MM.1S (cell line): ENCODE data around the gene CTTN.

ENCODE experiments used
- CTCF ChIP-seq: fragments of 300-600 bp; sonication (generic); IDR thresholded peaks from 2 replicates; pipeline ENCODE4 v1.5.1; 2016; ENCODE audit warnings: antibody characterized with exemption, low read length, mixed read lengths
- EZH2phosphoT487 ChIP-seq: fragments of 300-600 bp; sonication (generic); IDR thresholded peaks from 2 replicates; pipeline ENCODE4 v1.6.1; 2018; ENCODE audit warnings: antibody characterized with exemption, low read length

DNA sequence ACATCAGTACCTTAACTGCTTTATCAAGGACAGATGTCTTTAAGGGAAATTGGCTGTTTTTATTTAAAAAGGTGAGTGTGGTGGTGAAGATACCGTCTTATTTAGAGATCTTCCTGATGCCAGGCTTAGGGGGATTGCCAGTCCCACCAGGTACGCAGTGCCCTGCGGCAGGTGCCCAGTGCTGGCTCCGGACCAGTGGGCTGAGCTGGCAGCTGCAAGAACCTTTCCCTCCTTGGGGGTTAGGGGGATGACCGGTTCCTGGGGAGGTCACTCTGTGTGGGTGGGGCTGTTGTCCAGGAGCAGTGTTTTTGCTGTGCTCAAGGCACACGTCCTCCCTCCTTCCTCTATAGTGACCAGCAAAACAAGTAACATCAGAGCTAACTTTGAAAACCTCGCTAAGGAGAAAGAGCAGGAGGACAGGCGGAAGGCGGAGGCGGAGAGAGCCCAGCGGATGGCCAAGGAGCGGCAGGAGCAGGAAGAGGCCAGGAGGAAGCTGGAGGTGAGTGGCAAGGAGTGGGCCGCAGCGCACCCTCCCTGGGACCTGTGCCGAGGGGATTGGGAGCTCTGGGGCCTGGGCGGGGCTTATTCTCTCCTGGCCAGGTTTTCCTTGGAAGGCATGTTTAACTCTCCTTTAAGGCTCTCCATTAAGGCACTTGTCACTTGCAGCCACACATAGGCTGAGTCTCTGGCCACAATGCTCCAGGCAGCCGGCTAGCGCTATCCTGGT is 30.5 kb downstream of the CTTN start:
- TF ChIP-seq CTCF: no peak
- TF ChIP-seq EZH2phosphoT487: no peak
